CD14-positive monocyte (primary cell): ENCODE measurements around the gene MST1. TPM values are rescaled to one million over a fixed set of nuclear protein-coding genes. Genes with fewer than 3 reads are reported as not detected.

Experiments
- DNase-seq, 3 donors: peaks; one replicate each; pipeline ENCODE4 v3.0.0-alpha.2; 2011 to 2022
- H2AFZ ChIP-seq: 2 replicates; pipeline ENCODE4 v1.6.0; 2012; ENCODE audit warnings: mild to moderate bottlenecking, low read depth, low read length, inconsistent platforms; ENCODE audit not compliant: insufficient read depth, poor library complexity, severe bottlenecking
- H3K27ac ChIP-seq, 2 donors: 1 replicate in 1 of 2; 2 replicates in 1 of 2; pipeline ENCODE4 v1.5.1; 2012 to 2013; ENCODE audit warnings: low read length in 2 of 2, control low read depth in 1 of 2, inconsistent platforms in 1 of 2, low read depth in 1 of 2, mild to moderate bottlenecking in 1 of 2
- H3K27me3 ChIP-seq, 2 donors: one replicate each; pipeline versions ENCODE4 v1.6.0 to v1.6.1; 2011 to 2013; ENCODE audit warnings: low read length in 2 of 2; ENCODE audit not compliant: control insufficient read depth in 2 of 2, insufficient read depth in 2 of 2
- H3K36me3 ChIP-seq, 2 donors: replicated peaks in 1 of 2; 1 replicate in 1 of 2; 2 replicates in 1 of 2; pipeline versions ENCODE4 v1.5.1 to v1.6.1; 2012 to 2013; ENCODE audit warnings: low read length in 2 of 2, control low read depth in 1 of 2, inconsistent platforms in 1 of 2, mild to moderate bottlenecking in 1 of 2; ENCODE audit not compliant: insufficient read depth in 2 of 2, control insufficient read depth in 1 of 2
- H3K4me1 ChIP-seq, 2 donors: 1 replicate in 1 of 2; 2 replicates in 1 of 2; pipeline versions ENCODE4 v1.5.1 to v1.6.1; 2012 to 2013; ENCODE audit warnings: low read length in 2 of 2, control low read depth in 1 of 2, inconsistent platforms in 1 of 2, mild to moderate bottlenecking in 1 of 2, moderate library complexity in 1 of 2; ENCODE audit not compliant: insufficient read depth in 2 of 2, control insufficient read depth in 1 of 2
- H3K4me2 ChIP-seq: replicated peaks from 2 replicates; pipeline ENCODE3; 2012; ENCODE audit warnings: low read length, moderate library complexity, mild to moderate bottlenecking; ENCODE audit not compliant: poor library complexity, severe bottlenecking; ENCODE audit errors: extremely low read depth
- H3K4me3 ChIP-seq, 3 experiments: fragments of 200-600 bp in 1 of 3; sonication (generic) in 1 of 3; replicated peaks in 1 of 3; 1 replicate in 2 of 3; 2 replicates in 1 of 3; pipeline ENCODE4 v1.5.1; 2011 to 2013; ENCODE audit warnings: low read length in 3 of 3, mild to moderate bottlenecking in 3 of 3, control low read depth in 2 of 3, low read depth in 2 of 3, inconsistent platforms in 1 of 3, moderate library complexity in 1 of 3
- H3K79me2 ChIP-seq: 2 replicates; pipeline ENCODE4 v1.6.0; 2012; ENCODE audit warnings: mild to moderate bottlenecking, control low read depth, inconsistent platforms, low read length, moderate library complexity; ENCODE audit not compliant: insufficient read depth
- H3K9ac ChIP-seq: 2 replicates; pipeline ENCODE4 v1.6.0; 2017; ENCODE audit warnings: low read length, mild to moderate bottlenecking; ENCODE audit not compliant: insufficient read depth, poor library complexity, severe bottlenecking
- H3K9me3 ChIP-seq, 2 donors: replicated peaks in 1 of 2; 1 replicate in 1 of 2; 2 replicates in 1 of 2; pipeline versions ENCODE4 v1.5.1 to v1.6.1; 2012 to 2013; ENCODE audit warnings: low read length in 2 of 2, control low read depth in 1 of 2; ENCODE audit not compliant: control insufficient read depth in 1 of 2, insufficient read depth in 1 of 2
- H4K20me1 ChIP-seq: 2 replicates; pipeline ENCODE4 v1.6.0; 2012; ENCODE audit warnings: mild to moderate bottlenecking, low read length, control low read depth, moderate library complexity; ENCODE audit not compliant: insufficient read depth
- H3K27ac Mint-ChIP-seq, 7 donors: one replicate each; pipeline ENCODE4 v1.8.0; 2020; ENCODE audit warnings: mild to moderate bottlenecking in 7 of 7, mixed read lengths in 7 of 7, moderate library complexity in 6 of 7, inconsistent platforms in 2 of 7
- H3K27me3 Mint-ChIP-seq, 3 donors: one replicate each; pipeline ENCODE4 v1.8.0; 2021 to 2022; ENCODE audit warnings: low read depth in 3 of 3, mild to moderate bottlenecking in 3 of 3, mixed read lengths in 3 of 3, moderate library complexity in 3 of 3, inconsistent platforms in 1 of 3
- H3K36me3 Mint-ChIP-seq, 2 donors: one replicate each; pipeline ENCODE4 v1.8.0; 2020; ENCODE audit warnings: mixed read lengths in 2 of 2, inconsistent platforms in 1 of 2, mild to moderate bottlenecking in 1 of 2
- H3K4me1 Mint-ChIP-seq: one replicate; pipeline ENCODE4 v1.8.0; 2020; ENCODE audit warnings: mild to moderate bottlenecking, mixed read lengths
- H3K4me3 Mint-ChIP-seq, 2 donors: one replicate each; pipeline ENCODE4 v1.8.0; 2020; ENCODE audit warnings: mild to moderate bottlenecking in 2 of 2, mixed read lengths in 2 of 2, moderate library complexity in 1 of 2
- H3K9me3 Mint-ChIP-seq, 7 donors: one replicate each; pipeline ENCODE4 v1.8.0; 2020 to 2022; ENCODE audit warnings: mixed read lengths in 7 of 7, mild to moderate bottlenecking in 6 of 7, moderate library complexity in 6 of 7, inconsistent platforms in 2 of 7
- WGBS: methylation state at CpG from one replicate; pipeline ENCODE4 v1.1.5; 2013; ENCODE audit warnings: missing lambda C conversion rate; ENCODE audit not compliant: insufficient coverage; 5-methylcytosine and 5-hydroxymethylcytosine counted together
- intact Hi-C, 2 donors: fragments of 100-400 bp; cut with micrococcal nuclease; formaldehyde crosslinking; loops; one replicate each; pipeline versions ENCODE4 v1.15.0 to v1.15.1; 2023
- polyA plus RNA-seq, 3 donors: library from polyadenylated mRNA; depleted of rRNA in 1 of 3; unstranded in 2 of 3; stranded (reverse) in 1 of 3; fragments of 300-500 nt in 2 of 3; fragments of >200 nt in 1 of 3; fragmentation: Illumina TruSeq in 2 of 3; gene quantifications; 1 replicate in 2 of 3; 2 replicates in 1 of 3; pipeline ENCODE4 v1.2.3, GENCODE V29; 2012 to 2021
- TF ChIP-seq, protein P1 (sequence below): fragments of 200-600 bp; IDR thresholded peaks from one replicate; pipeline ENCODE4 v1.8.0; 2022; ENCODE audit warnings: antibody characterized with exemption, mild to moderate bottlenecking

MST1 gene
- polyA plus RNA-seq, 3 donors = 0.28 to 17.8 TPM; not detected in 1

DNA sequence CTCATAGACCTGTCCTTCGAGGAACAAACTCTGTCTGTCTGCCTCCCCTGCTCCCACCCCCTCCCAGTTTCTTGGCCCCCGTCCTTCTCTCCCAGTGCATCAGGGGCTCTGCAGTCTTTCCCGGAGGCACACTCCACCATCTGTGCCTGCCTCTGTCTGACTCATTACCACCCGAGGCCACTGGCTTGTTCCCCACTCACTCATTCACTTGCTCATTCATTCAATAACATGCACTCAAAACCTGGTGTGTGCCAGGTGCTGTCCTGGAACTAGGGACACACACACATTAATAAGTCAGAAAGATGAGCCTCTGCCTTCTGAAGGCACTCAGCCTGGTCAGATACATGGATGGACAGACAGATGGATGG is 17.8 kb upstream of the MST1 start:
- H3K4me3 ChIP-seq = no peak overlapping the region
- Mint-ChIP-seq H3K9me3 (no peaks in the 10 kb centered on the region), H3K36me3 (peaks cover 45 to 76% of the 10 kb centered on the region in 2 donors), H3K27me3 (peaks cover 0 to 5% (median 0%) of the 10 kb centered on the region in 3 donors), H3K27ac (peak overlapping the region in 1 of 7 donors; percentile 38), H3K4me3 (no peak overlapping the region), H3K4me1 (peaks cover 2% of the 10 kb centered on the region)
- 100% methylated on average over 4 of the region's 4 CpGs for WGBS
- H4K20me1 ChIP-seq = peaks cover 6% of the 10 kb centered on the region
- no peak overlapping the region for H3K4me2 ChIP-seq
- no peak overlapping the region for H3K9ac ChIP-seq
- H3K79me2 ChIP-seq = no peaks in the 10 kb centered on the region
- H3K27me3 ChIP-seq = no peaks in the 10 kb centered on the region
- H3K36me3 ChIP-seq = peaks cover 41 to 53% of the 10 kb centered on the region in 2 donors
- no peaks in the 10 kb centered on the region for H3K9me3 ChIP-seq
- intact Hi-C loops = no loop called here
- no peaks in the 10 kb centered on the region for H3K4me1 ChIP-seq
- no peak overlapping the region for H2AFZ ChIP-seq
- no peak for DNase-seq
- TF ChIP-seq, protein P1, sequence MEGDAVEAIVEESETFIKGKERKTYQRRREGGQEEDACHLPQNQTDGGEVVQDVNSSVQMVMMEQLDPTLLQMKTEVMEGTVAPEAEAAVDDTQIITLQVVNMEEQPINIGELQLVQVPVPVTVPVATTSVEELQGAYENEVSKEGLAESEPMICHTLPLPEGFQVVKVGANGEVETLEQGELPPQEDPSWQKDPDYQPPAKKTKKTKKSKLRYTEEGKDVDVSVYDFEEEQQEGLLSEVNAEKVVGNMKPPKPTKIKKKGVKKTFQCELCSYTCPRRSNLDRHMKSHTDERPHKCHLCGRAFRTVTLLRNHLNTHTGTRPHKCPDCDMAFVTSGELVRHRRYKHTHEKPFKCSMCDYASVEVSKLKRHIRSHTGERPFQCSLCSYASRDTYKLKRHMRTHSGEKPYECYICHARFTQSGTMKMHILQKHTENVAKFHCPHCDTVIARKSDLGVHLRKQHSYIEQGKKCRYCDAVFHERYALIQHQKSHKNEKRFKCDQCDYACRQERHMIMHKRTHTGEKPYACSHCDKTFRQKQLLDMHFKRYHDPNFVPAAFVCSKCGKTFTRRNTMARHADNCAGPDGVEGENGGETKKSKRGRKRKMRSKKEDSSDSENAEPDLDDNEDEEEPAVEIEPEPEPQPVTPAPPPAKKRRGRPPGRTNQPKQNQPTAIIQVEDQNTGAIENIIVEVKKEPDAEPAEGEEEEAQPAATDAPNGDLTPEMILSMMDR = no peak
- H3K27ac ChIP-seq = no peak overlapping the region

DNA sequence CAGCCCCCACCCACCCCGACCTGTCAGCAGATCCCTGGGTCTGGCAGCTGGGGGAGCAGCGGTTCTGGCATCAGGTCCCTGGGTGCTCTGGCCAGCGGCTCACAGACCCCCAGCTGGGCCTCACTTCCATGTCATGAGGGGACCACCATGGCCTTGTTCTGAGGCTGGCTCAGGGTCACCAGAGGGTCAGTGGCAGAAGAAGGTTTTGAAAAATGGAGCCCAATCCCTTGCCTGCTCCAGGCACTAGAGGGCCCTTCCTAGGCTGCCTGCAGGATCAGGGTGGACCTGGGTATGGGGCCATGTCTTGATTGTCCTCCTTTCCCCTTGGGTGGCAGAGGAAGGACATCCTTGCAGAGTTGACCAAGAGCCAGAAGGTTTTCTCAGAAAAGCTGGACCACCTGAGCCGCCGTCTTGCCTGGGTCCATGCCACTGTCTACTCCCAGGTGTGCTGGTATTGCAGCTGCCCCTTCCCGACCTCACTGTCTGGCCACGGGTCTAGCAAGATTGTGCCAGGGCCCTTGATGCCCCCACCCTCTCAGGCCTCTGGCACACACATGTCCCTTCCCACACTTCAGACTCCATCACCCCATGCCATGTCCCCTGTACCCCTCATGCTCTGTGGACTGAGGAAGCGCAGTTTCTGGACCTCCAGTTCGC is 17.3 kb upstream of the MST1 start:
- no peak overlapping the region for H3K4me2 ChIP-seq
- no peak overlapping the region for H2AFZ ChIP-seq
- H3K27ac ChIP-seq = no peak overlapping the region
- Mint-ChIP-seq H3K4me3 (no peak overlapping the region), H3K27me3 (peaks cover 0 to 3% (median 0%) of the 10 kb centered on the region in 3 donors), H3K36me3 (peaks cover 47 to 80% of the 10 kb centered on the region in 2 donors), H3K9me3 (no peaks in the 10 kb centered on the region), H3K4me1 (no peaks in the 10 kb centered on the region), H3K27ac (no peak overlapping the region)
- TF ChIP-seq, protein P1 = no peak
- H3K9me3 ChIP-seq = no peaks in the 10 kb centered on the region
- DNase-seq = no peak
- intact Hi-C loops = no loop called here
- H3K27me3 ChIP-seq = no peaks in the 10 kb centered on the region
- H3K79me2 ChIP-seq = no peaks in the 10 kb centered on the region
- H3K9ac ChIP-seq = no peak overlapping the region
- no peaks in the 10 kb centered on the region for H3K4me1 ChIP-seq
- peaks cover 46 to 59% of the 10 kb centered on the region in 2 donors for H3K36me3 ChIP-seq
- WGBS = 96% methylated on average over 9 of the region's 9 CpGs
- peaks cover 6% of the 10 kb centered on the region for H4K20me1 ChIP-seq
- H3K4me3 ChIP-seq = no peak overlapping the region
